Glomerular visceral epithelial cell (primary cell): ENCODE data around the gene BTBD9.

Source experiments
- DNase-seq: peaks from one replicate; pipeline ENCODE4 v3.0.0-alpha.2; 2016; ENCODE audit errors: extremely low spot score

The BTBD9 gene

GRCh38 chr6:38507173-38507572 lies 132.6 kb downstream of the BTBD9 start:
- no peak for DNase-seq

- DNase-seq, result no peak
Observed at GRCh38 chr6:38505826-38506225, 133.9 kb downstream of the BTBD9 start.

GRCh38 chr6:38504996-38505395 lies 134.7 kb downstream of the BTBD9 start:
- DNase-seq, result no peak

GRCh38 chr6:38503960-38504682 lies 135.6 kb downstream of the BTBD9 start:
- no peak for DNase-seq

GRCh38 chr6:38503032-38503773 lies 136.5 kb downstream of the BTBD9 start:
- no peak for DNase-seq

GRCh38 chr6:38502423-38502822 lies 137.3 kb downstream of the BTBD9 start:
- DNase-seq, result no peak

- no peak for DNase-seq
Observed at GRCh38 chr6:38501931-38502330, 137.8 kb downstream of the BTBD9 start.

- no peak for DNase-seq
Observed at GRCh38 chr6:38499529-38500096, 140.1 kb downstream of the BTBD9 start.

GRCh38 chr6:38498805-38499445 lies 140.8 kb downstream of the BTBD9 start:
- no peak for DNase-seq

- no peak for DNase-seq
Observed at GRCh38 chr6:38498085-38498484, 141.6 kb downstream of the BTBD9 start.

GRCh38 chr6:38497546-38497945 lies 142.2 kb downstream of the BTBD9 start:
- DNase-seq, result no peak

- DNase-seq, result no peak
Observed at GRCh38 chr6:38495922-38496635, 143.7 kb downstream of the BTBD9 start.

- no peak for DNase-seq
Observed at GRCh38 chr6:38495518-38495917, 144.2 kb downstream of the BTBD9 start.

GRCh38 chr6:38493931-38494547 lies 145.7 kb downstream of the BTBD9 start:
- DNase-seq, result peak; percentile 81

GRCh38 chr6:38492031-38492430 lies 147.7 kb downstream of the BTBD9 start:
- DNase-seq, result no peak

- DNase-seq, result no peak
Observed at GRCh38 chr6:38489951-38490350, 149.8 kb downstream of the BTBD9 start.

- no peak for DNase-seq
Observed at GRCh38 chr6:38487423-38487822, 152.3 kb downstream of the BTBD9 start.

GRCh38 chr6:38485488-38485887 lies 154.2 kb downstream of the BTBD9 start:
- no peak for DNase-seq

GRCh38 chr6:38484656-38485055 lies 155.1 kb downstream of the BTBD9 start:
- no peak for DNase-seq

- DNase-seq, result no peak
Observed at GRCh38 chr6:38483526-38483925, 156.2 kb downstream of the BTBD9 start.

- DNase-seq, result no peak
Observed at GRCh38 chr6:38482466-38482865, 157.3 kb downstream of the BTBD9 start.
